ENCODE measurements around the gene NDFIP2. TPM values are rescaled to one million over a fixed set of nuclear protein-coding genes. Genes with fewer than 3 reads are reported as not detected.

The NDFIP2 gene
- total RNA-seq, 1 experiment from 2014 or later, result 31.0 TPM

GRCh38 chr13:79440958-79441528 lies 39.9 kb upstream of the NDFIP2 start:
- H2AFZ ChIP-seq (ENCODE audit: low read length), result no peak overlapping the region
- H3K27ac ChIP-seq (ENCODE audit: insufficient read length, low read depth, low read length), result no peak overlapping the region
- H3K23ac ChIP-seq (ENCODE audit: insufficient read length, low read depth, low read length), result no peak overlapping the region
- no peaks in the 10 kb centered on the region for H3K4me1 ChIP-seq (ENCODE audit: insufficient read depth, low read length)
- no peak overlapping the region for H2BK12ac ChIP-seq (ENCODE audit: insufficient read length, low read depth, low read length)
- Mint-ChIP-seq H3K4me3 (no peak overlapping the region), H3K9me3 (no peaks in the 10 kb centered on the region), H3K27me3 (ENCODE audit: low read depth) (no peaks in the 10 kb centered on the region), H3K27ac (peak overlapping the region in 1 of 3 experiments; percentile 70; a peak in 1 of 7 replicates), H3K36me3 (ENCODE audit: insufficient read depth in 1 of 3, low read depth in 3 of 3) (no peaks in the 10 kb centered on the region), H3K4me1 (peaks cover 6 to 19% of the 10 kb centered on the region in 2 experiments)
- no CpG with 5 or more reads among the region's 5 CpGs for WGBS (ENCODE audit: extremely low coverage, insufficient read length, low lambda C conversion rate)
- H4K91ac ChIP-seq (ENCODE audit: insufficient read length, low read depth, low read length), result no peak overlapping the region
- H2BK120ac ChIP-seq (ENCODE audit: low read depth, low read length, poor library complexity, severe bottlenecking), result no peak overlapping the region
- H2BK15ac ChIP-seq (ENCODE audit: low read depth, low read length), result no peak overlapping the region
- no peak overlapping the region for H3K4ac ChIP-seq (ENCODE audit: low read depth, low read length)
- no peak overlapping the region for H2BK20ac ChIP-seq (ENCODE audit: low read depth, low read length, poor library complexity, severe bottlenecking)
- no peaks in the 10 kb centered on the region for H3K79me1 ChIP-seq (ENCODE audit: insufficient read depth, low read depth, low read length, poor library complexity, severe bottlenecking)
- no peak overlapping the region for H3K18ac ChIP-seq (ENCODE audit: insufficient read length, low read depth, low read length)
- H3K14ac ChIP-seq (ENCODE audit: insufficient read depth, low read length), result no peak overlapping the region
- no peaks in the 10 kb centered on the region for H4K20me1 ChIP-seq (ENCODE audit: control insufficient read depth, insufficient read depth, insufficient read length)
- no peaks in the 10 kb centered on the region for H3K27me3 ChIP-seq (ENCODE audit: insufficient read depth, low read length)
- no peaks in the 10 kb centered on the region for H3K9me3 ChIP-seq (ENCODE audit: control insufficient read depth, low read depth, low read length)
- TF ChIP-seq, protein P1, sequence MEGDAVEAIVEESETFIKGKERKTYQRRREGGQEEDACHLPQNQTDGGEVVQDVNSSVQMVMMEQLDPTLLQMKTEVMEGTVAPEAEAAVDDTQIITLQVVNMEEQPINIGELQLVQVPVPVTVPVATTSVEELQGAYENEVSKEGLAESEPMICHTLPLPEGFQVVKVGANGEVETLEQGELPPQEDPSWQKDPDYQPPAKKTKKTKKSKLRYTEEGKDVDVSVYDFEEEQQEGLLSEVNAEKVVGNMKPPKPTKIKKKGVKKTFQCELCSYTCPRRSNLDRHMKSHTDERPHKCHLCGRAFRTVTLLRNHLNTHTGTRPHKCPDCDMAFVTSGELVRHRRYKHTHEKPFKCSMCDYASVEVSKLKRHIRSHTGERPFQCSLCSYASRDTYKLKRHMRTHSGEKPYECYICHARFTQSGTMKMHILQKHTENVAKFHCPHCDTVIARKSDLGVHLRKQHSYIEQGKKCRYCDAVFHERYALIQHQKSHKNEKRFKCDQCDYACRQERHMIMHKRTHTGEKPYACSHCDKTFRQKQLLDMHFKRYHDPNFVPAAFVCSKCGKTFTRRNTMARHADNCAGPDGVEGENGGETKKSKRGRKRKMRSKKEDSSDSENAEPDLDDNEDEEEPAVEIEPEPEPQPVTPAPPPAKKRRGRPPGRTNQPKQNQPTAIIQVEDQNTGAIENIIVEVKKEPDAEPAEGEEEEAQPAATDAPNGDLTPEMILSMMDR (conservative IDR thresholded peaks at IDR 0.05), result no peak
- no peak overlapping the region for H3K56ac ChIP-seq (ENCODE audit: insufficient read length, low read depth, low read length)
- no peak overlapping the region for H3K9ac ChIP-seq (ENCODE audit: extremely low read depth, insufficient read length, low read length)
- DNase-seq, result no peak
- no peak overlapping the region for H4K8ac ChIP-seq (replicated peaks; ENCODE audit: insufficient read length, low read depth, low read length)
- H2AK5ac ChIP-seq (ENCODE audit: insufficient read length, low read length), result no peak overlapping the region
- H4K5ac ChIP-seq (ENCODE audit: insufficient read length, low read depth, low read length), result no peak overlapping the region
- H3K23me2 ChIP-seq (ENCODE audit: insufficient read length, low read depth, low read length, poor library complexity, severe bottlenecking), result no peaks in the 10 kb centered on the region
- H3K79me2 ChIP-seq (ENCODE audit: insufficient read depth, low read length), result no peaks in the 10 kb centered on the region
- H2BK5ac ChIP-seq (ENCODE audit: insufficient read length, low read length), result no peak overlapping the region
- H3K4me2 ChIP-seq (ENCODE audit: insufficient read depth, insufficient read length, low read length), result no peak overlapping the region
- H3T11ph ChIP-seq (ENCODE audit: low read length), result no peak overlapping the region

Data from H9 (cell line).